ELF-1 (cell line): ENCODE results near the gene FABP1.

ENCODE experiments used
- DNase-seq: peaks from one replicate; pipeline ENCODE4 v3.0.0-alpha.2; 2016; ENCODE audit warnings: low read depth, low spot score

FABP1 gene

DNA sequence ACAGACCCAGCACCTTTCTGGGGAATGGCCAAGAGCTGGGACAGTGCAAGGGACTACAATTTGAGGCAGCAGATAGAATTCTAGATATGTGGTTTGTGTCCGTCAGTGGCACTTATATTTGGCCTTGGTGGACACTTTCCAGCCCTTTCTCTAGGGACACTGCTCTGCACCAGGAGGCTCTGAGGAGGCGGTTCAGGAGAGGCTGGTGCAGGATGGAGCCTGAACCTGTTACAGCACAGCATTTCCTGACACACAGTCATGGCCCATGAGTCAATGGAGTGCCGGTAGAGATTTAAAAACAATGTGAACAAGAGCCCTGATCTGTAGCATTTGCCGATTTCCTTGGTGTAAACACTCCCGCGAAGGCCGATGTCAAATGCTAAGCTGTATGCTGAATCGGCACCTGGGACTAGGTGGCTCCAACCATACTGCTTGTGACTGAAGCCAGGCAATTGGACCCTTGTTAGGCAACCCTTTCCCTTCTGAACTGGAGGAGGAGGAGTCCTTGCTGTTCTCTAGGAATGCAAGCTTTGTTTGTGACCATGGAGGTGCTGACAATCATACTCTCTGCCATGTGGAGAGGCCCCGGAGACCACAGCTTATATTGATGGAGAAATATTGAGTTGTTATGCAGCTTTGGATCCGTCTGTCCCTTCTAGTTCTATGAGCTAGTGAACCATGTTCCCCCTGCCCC lies 11.9 kb downstream of the FABP1 start:
- DNase-seq = no peak

DNA sequence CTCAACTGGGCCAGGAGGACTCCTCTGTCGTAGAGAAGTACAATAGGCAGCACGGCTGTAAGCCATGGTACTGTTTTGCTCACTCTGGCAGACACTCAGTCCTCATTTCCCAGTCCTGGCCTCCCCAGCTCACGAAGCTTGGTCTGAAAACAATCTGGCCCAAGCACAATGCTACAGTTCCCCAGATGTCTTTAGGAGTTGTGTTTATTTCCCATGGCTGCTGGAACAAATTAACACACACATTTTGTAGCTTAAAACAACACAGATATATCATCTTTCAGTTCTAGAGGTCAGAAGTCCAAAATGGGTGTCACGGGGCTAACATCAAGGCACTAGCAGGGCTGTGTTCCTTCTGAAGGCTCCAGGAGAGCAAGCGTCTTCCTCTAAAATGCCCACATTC lies 13.0 kb downstream of the FABP1 start:
- no peak for DNase-seq

DNA sequence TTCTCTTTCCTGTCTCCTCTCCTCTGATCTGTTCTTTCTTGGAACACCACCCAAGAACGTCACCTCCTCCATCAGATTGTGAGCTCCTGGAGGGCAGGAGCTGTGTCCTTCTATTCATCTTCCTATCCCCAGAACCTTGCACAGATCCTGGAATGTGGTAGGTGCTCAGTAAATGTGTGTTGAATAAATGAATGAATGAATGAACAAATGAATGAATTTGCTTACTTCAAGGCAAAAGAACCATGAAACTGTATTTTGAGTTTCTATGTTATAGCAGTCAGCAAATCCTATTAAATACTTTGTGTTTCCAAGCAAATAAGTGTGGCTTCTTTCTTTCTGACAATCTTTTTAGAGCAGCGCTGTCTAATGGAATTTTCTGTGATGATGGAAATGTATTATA lies 14.8 kb downstream of the FABP1 start:
- DNase-seq = no peak

DNA sequence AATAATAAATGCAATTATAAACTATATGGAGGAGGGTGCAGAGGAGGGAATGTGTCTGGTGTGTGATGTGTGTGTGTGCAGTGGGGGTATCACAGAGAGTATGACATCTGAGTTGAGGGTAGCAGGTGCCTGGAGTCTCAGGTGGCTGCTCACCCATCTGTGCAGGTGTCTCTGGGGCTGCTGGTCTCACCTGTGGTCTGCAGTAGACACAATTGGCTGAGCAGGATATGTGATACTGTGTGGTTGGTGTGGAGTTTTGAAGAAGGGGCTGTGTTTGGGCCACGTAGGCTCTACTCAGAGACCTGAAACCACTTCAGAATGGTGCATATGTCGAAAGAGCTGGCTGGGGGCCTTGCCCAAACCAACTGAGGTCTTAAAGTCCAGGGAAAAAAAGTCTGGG lies 17.0 kb downstream of the FABP1 start:
- DNase-seq = no peak

DNA sequence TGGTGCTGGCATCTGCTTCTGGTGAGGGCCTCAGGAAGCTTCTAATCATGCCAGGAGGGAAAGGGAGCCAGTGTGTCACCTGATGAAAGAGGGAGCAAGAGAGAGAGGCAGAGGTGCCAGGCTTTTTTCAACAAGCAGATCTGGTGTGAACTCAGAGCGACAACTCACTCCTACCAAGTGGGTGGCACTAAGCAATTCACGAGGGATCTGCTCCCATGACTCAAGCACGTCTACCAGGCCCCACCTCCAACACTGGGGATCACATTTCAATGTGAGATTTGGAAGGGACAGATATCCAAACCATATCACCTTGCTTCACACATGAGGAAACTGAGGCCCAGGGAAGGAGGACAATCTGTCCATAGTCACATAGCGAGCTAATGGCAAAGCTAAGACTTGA lies 19.1 kb downstream of the FABP1 start:
- no peak for DNase-seq

DNA sequence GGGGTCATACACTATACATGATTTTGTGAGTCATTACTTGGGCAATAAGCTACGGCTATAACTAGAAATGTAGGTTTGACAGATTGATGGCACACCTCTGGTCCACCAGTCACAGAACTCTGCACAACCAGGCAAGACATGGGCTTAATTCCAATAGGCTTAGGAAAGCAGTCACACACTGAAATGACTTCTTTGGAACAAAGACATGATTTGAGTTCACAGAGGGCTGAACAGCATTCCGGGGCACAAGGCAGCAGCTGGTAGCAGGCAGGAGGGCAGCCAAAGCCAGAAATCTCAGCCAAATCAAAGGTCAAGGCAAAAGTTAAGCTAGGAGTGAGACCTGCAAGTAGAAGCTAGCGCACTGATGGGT lies 27.4 kb downstream of the FABP1 start:
- no peak for DNase-seq

DNA sequence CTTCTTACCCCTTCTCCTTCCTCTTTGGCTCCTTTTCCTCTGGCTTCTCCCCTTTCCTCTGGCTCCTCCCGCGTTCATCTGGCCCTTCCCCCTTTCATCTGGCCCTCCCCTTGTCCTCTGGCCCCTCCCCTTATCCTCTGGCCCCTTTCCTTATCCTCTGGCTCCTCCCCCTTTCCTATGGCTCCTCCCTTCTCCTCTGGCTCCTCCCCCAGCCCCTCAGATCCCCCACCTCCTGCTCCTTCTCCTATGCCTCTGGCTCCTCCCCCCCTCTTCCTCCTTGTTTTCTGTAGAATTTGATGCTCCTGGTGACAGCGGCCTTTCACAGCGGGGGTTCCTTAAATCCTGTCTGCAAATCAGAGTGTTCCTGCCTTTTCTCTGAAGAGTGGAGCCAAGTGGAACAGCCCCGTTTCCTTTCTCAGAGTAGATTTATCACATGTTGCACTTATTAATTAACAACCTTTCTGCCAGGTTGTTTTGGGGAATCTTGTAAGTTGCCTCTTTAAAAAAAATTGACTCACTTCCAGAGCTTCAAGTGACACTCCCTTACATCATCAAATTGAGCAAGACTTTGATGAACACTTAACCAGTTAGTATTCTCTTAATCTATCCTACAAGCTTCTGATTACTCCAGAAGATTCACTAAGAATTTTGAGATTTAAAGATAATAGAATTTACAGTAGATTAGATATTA lies 27.9 kb downstream of the FABP1 start:
- peak; percentile 90 for DNase-seq

DNA sequence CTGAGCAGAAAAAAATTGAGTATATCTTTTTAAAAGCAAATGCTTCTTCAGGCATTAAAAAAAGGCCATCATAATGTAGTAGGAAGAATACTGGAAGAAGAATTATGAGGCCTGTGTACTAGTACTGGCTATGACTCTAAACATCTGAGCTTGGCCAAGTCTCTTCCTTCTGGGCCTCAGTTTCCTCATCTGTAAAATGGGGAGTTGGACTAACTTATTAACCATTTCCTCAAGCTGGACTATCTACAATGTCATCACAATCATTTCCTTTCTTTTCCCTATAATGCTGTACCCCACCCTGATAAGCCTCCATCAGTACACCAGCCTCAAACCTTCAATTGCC lies 29.3 kb downstream of the FABP1 start:
- no peak for DNase-seq

DNA sequence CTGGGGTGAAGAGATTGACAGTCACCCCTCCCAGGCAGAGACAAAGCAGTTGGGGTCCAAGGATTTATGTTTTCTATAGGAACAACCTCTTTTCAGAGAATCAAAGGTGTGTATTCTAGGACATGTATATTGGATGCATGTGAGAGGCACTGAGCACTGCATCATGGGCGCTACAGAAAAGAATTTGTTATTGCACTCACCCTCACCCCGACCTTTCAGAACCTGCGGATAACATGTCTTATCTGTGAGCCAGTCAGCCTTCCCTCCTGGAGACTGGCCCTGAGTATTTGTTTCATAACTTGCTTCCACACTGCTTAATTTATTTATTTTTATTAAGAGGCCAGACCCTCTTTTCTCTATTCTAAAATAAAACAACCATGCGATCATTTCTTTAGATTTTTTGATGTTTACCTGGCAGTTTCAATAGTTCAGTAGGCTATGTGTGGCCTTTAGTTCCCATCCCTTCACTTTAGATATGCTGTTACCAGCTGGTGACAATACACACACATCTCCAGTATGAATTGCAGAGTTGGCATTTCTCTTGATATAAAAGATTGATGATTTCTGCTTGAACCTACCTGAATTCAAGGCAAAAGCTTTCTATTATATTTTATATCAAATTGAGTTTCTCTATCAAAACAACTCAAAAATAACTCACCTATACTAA lies 29.8 kb downstream of the FABP1 start:
- DNase-seq = no peak

DNA sequence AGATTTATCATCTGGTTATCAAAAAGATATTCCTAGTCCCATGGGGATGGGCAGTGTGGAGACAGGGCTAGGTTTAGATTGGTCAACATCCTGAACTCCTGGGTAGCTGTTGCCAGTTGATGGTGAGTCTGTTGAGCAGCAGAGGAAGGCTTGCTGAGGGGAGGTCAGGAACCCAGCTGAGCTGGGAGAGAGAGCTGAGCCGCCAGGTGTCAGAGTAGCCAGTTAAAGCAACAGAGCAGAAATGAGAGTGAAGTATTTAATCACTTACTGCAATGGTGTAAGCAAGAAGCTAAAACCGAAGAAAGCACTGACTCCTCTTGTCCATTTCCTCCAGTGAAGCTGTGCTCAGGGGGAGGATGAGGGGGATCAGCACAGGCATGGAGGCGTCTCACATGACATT lies 30.7 kb downstream of the FABP1 start:
- peak; percentile 7 for DNase-seq

DNA sequence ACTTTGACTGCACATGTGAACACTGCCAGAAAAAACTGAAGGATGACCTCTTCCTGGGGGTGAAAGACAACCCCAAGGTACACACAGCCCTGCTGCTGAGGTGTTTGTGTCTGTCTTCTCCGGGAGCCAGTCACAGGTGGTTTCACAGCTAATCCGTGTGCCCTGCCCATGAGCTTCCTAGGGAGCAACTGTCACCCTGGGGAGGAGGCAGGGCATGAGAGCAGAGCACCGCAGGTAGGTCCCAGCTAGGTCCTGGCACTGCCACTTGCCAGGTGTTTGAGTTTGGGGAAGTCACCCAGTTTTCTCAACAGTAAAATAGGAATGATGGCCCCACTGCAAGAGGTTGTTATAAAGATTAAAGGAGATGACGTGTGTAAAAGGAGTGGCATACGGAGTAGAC lies 31.2 kb downstream of the FABP1 start:
- no peak for DNase-seq

DNA sequence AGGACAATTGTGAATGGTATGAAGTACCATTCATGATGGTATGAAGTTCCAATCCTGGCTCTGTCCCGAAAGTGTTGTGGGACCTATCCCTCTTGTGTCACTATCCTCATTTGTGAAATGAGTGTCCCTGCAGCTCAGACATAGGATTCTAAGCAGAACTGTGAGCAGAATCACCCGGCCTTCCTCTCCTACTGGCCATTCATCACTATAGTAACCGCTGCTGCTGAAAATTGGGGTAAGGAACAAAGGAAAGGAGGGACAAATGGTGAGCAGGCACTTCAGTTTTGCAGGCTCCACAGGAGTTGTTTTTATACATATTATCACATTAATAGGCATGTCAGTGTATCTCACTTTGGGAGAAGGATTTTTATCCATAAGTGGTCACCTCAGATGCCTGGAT lies 32.8 kb downstream of the FABP1 start:
- no peak for DNase-seq

DNA sequence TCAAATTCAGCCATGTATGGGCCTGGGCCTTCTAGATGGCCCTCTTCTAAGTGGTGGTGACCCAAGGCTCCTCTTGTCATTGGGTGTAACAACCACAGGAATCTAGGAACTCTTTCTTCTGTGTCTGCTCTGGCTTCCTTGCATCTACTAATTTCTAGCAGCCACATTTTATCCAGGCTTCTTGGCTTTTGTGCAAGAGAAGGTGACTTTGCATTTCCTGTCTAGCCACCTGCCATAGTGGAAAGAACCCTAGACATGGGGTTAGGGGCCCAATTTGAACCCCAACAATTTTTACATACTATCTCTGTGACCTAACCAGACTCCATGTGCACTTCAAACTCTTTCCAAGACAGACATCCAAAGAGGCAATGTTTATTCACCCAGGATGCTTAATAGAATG lies 35.1 kb downstream of the FABP1 start:
- DNase-seq = no peak

DNA sequence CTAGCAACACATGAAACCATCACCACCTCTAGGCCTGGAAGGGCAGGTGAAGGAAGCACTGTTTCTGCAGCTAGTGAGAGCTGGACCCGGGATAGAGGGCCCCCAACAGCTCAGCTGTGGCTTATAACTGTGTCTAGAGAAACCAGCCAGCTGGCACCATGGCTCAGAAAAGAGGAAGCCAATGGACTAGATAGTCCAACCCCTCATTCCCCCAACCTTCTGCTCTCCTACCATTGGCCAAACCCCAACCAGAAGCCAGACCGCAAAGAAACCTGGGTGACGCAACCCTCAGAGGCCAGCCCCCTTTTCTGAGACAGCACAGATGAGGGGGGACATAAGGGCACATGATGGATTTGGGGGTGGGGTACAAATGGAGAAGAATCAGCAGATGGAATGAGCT lies 35.9 kb downstream of the FABP1 start:
- DNase-seq = no peak

DNA sequence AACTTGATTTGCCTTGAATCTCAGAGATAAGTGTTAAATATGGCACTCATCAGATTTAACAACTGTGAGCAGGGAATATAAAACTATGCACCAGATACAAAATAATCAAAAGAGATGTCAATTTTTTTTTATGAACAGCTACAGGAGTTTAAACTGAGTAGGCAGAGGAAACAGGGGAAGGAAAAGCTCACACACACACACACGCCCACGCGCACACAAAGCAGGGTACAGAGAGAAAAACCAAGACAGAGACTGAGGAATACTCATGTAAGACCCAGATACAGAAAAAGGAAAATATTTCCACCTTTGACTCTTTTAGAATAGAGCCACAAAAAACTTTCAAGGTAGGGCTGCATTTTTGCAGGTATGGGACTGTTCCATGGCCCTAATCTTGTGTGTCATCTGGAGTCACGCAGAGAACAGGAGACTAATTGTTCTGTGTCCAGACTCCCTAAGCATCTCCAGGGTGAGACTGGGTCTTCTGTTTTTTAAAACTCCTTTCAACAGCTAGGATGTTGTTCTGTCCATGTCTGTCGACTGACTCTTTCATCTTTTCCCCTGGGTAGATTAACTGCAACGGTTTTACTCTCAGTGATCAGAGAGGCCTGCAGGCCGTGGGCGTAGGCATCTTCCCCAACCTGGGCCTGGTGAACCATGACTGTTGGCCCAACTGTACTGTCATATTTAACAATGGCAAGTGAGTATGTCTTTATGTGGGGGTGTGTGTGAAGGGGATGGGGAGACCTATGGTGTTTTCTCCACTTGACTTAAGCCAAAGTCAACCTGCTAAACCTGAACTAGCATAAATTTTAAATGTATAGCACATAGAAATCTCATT lies 37.2 kb downstream of the FABP1 start:
- no peak for DNase-seq

DNA sequence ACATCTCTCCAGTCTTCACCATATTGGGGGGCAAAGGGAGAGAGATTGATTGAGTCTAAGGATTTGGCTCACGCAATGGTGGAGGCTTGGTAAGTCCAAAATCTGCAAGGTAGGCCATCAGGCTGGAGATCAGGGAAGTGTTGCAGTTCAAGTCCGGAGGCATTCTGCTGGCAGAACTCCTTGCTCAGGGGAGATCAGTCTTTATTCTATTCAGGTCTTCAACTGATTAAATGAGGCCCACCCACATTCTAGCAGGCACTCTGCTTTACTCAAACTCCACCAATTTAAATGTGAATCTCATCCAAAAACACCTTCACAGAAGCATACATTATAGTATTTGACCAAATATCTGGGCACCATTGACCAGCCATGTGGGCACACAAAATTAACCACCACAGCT lies 38.9 kb downstream of the FABP1 start:
- DNase-seq = no peak

DNA sequence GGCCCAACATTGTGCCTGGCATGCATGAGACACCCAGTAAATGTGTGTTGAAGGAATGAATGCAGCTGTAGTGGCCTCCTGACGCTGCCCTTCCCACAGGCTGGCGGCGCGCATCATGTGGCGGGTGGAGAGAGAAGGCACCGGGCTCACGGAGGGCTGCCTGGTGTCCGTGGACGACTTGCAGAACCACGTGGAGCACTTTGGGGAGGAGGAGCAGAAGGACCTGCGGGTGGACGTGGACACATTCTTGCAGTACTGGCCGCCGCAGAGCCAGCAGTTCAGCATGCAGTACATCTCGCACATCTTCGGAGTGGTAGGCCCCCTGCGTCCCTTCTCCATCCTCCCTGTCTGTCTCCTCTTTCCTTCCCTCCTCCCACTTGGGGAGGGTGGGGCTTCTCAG lies 40.1 kb downstream of the FABP1 start:
- no peak for DNase-seq

DNA sequence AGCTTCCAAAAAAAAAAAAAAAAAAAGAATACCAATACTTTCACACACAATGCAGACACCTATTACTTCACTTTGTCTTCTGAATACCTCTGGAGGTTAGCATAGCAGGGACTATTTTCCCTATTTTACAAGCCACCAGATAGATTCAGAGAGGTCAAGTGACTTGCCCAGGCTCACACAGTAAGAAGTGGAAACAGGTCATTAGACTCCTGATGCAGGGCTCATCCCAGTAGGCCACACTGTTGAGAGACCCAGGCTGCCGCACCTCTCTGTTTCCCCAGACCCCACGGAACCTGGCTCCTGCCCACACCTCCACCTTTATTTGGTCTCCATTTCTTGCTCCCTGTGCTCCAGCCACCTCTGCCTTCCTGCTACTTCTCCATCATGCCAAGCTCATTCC lies 40.8 kb downstream of the FABP1 start:
- no peak for DNase-seq

DNA sequence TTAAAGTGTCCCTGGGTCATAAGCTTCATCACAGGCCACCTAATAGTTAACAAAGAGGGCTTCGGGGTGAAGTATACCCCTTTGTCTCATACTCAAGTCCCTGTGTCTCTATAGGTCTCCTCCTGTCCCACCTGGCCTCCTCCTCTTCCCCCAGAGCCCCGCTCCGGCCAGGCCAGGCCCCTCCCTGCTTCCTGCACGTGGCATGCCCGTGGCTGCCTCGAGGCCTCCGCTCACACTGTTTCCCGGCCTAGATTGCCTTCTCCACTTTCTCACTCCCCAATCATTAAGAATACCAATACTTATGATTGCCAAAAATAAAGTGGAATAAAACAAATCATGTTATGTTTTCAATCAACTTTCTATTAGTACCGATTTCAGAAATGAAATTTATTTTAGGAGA lies 41.5 kb downstream of the FABP1 start:
- DNase-seq = no peak

DNA sequence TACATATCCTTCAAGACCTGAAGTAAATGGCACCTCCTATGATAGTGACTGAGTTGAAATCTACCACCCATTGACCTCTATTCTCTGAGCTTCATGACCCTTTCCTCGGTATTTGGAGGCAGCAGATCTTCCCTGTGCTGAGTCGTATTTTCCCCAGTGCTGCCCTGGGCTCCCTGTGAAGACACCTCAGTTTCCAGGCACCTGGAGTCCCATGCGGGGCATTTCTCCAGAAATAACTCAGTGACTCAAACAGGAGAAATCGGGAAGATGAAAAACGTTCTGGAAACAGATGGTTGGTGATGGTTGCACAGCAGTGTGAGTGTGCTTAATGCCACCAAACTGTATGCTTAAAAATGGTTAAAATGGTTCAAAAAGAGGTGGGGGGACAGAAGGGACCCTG lies 42.3 kb downstream of the FABP1 start:
- no peak for DNase-seq

DNA sequence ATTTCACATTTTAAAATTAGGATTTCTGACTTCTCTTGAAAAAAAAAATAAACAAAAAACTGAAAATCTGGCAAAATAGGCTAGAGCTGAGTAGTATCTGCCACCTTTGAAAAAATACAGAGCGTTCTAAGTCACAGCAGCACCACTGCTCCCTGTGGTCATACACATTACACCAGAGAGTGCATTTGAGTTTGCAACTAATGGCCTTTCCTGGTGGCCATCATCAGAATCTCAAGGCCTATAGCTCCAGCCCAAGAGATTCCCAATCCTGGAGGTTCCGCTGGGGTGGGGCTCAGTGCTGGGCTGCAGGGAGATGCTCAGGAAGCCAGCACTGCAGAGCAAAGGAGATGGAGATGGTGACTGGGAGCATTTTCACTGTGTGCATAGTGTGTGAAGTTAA lies 42.8 kb downstream of the FABP1 start:
- no peak for DNase-seq

DNA sequence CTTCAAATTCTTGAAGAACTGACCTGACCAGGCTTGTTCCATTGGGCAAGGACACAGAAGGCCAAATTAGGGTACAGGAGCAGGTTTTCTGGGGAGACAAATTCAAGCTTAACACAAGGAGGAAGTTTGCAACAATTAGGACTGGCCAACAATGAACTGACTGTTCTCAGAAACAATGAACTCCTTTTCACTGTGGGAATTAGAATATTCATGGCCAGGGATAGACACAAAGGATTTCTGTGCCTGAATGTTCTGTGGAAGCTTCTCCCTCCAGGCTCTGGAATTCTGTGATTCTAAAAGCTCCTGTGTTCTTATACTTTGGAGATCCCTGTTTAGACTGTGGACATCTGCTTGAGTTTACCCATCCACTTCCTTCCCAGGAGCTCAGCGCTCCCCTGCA lies 45.1 kb downstream of the FABP1 start:
- DNase-seq = no peak
